ENCODE results near the gene SEPTIN5. TPM values are rescaled to one million over a fixed set of nuclear protein-coding genes. Genes with fewer than 3 reads are reported as not detected.

Gene SEPTIN5
- polyA plus RNA-seq, 4 donors, result 2.2 to 10.2 (median 6.1) TPM

GRCh38 chr22:19748991-19749664 lies 34.8 kb downstream of the SEPTIN5 start:
- H3K4me1 ChIP-seq (ENCODE audit: control insufficient read depth in 3 of 3, insufficient read depth in 2 of 3, low read depth in 1 of 3, low read length in 2 of 3), result no peaks in the 10 kb centered on the region
- no peaks in the 10 kb centered on the region for H3K9me3 ChIP-seq (ENCODE audit: control insufficient read depth in 2 of 2, insufficient read depth in 1 of 2, low read depth in 1 of 2, low read length in 1 of 2)
- DNase-seq (no peak), FAIRE-seq (no peak)
- H3K36me3 ChIP-seq (ENCODE audit: control insufficient read depth in 3 of 3, insufficient read depth in 2 of 3, low read depth in 1 of 3, low read length in 3 of 3), result no peaks in the 10 kb centered on the region
- WGBS, 3 donors, result 39 to 70% (median 52%) methylated on average over 15 of the region's 15 CpGs
- peaks cover under 1 to 61% (median 4%) of the 10 kb centered on the region in 3 donors for H3K27me3 ChIP-seq (ENCODE audit: control insufficient read depth in 3 of 3, insufficient read depth in 3 of 3, low read length in 3 of 3)
- H3K27ac ChIP-seq (ENCODE audit: low read depth in 1 of 3, low read length in 2 of 3), result no peak overlapping the region
- H3K4me3 ChIP-seq (ENCODE audit: low read depth in 1 of 3, low read length in 3 of 3), result no peak overlapping the region

GRCh38 chr22:19749876-19750275 lies 35.6 kb downstream of the SEPTIN5 start:
- Histone ChIP-seq H3K36me3 (ENCODE audit: control insufficient read depth in 3 of 3, insufficient read depth in 2 of 3, low read depth in 1 of 3, low read length in 3 of 3) (no peaks in the 10 kb centered on the region), H3K9me3 (ENCODE audit: control insufficient read depth in 2 of 2, insufficient read depth in 1 of 2, low read depth in 1 of 2, low read length in 1 of 2) (no peaks in the 10 kb centered on the region), H3K27me3 (ENCODE audit: control insufficient read depth in 3 of 3, insufficient read depth in 3 of 3, low read length in 3 of 3) (peaks cover 7 to 68% (median 7%) of the 10 kb centered on the region in 3 donors), H3K4me3 (ENCODE audit: low read depth in 1 of 3, low read length in 3 of 3) (no peak overlapping the region), H3K27ac (ENCODE audit: low read depth in 1 of 3, low read length in 2 of 3) (no peak overlapping the region), H3K4me1 (ENCODE audit: control insufficient read depth in 3 of 3, insufficient read depth in 2 of 3, low read depth in 1 of 3, low read length in 2 of 3) (no peaks in the 10 kb centered on the region)
- DNase-seq (no peak), FAIRE-seq (no peak)
- 57 to 81% (median 78%) methylated on average over 12 of the region's 12 CpGs for WGBS, 3 donors

GRCh38 chr22:19750507-19751490 lies 36.5 kb downstream of the SEPTIN5 start:
- no peaks in the 10 kb centered on the region for H3K36me3 ChIP-seq (ENCODE audit: control insufficient read depth in 3 of 3, insufficient read depth in 2 of 3, low read depth in 1 of 3, low read length in 3 of 3)
- WGBS, 3 donors, result 48 to 62% (median 53%) methylated on average over 17 to 27 of the region's 27 CpGs
- FAIRE-seq (no peak), DNase-seq (no peak)
- H3K27me3 ChIP-seq (ENCODE audit: control insufficient read depth in 3 of 3, insufficient read depth in 3 of 3, low read length in 3 of 3), result peaks cover 12 to 76% (median 16%) of the 10 kb centered on the region in 3 donors
- no peak overlapping the region for H3K27ac ChIP-seq (ENCODE audit: low read depth in 1 of 3, low read length in 2 of 3)
- H3K4me1 ChIP-seq (ENCODE audit: control insufficient read depth in 3 of 3, insufficient read depth in 2 of 3, low read depth in 1 of 3, low read length in 2 of 3), result no peaks in the 10 kb centered on the region
- H3K9me3 ChIP-seq (ENCODE audit: control insufficient read depth in 2 of 2, insufficient read depth in 1 of 2, low read depth in 1 of 2, low read length in 1 of 2), result no peaks in the 10 kb centered on the region
- H3K4me3 ChIP-seq (ENCODE audit: low read depth in 1 of 3, low read length in 3 of 3), result no peak overlapping the region

GRCh38 chr22:19751497-19752245 lies 37.4 kb downstream of the SEPTIN5 start:
- Histone ChIP-seq H3K27ac (ENCODE audit: low read depth in 1 of 3, low read length in 2 of 3) (no peak overlapping the region), H3K27me3 (ENCODE audit: control insufficient read depth in 3 of 3, insufficient read depth in 3 of 3, low read length in 3 of 3) (peaks cover 16 to 85% (median 20%) of the 10 kb centered on the region in 3 donors), H3K4me1 (ENCODE audit: control insufficient read depth in 3 of 3, insufficient read depth in 2 of 3, low read depth in 1 of 3, low read length in 2 of 3) (no peaks in the 10 kb centered on the region), H3K36me3 (ENCODE audit: control insufficient read depth in 3 of 3, insufficient read depth in 2 of 3, low read depth in 1 of 3, low read length in 3 of 3) (no peaks in the 10 kb centered on the region), H3K9me3 (ENCODE audit: control insufficient read depth in 2 of 2, insufficient read depth in 1 of 2, low read depth in 1 of 2, low read length in 1 of 2) (no peaks in the 10 kb centered on the region), H3K4me3 (ENCODE audit: low read depth in 1 of 3, low read length in 3 of 3) (no peak overlapping the region)
- WGBS, 3 donors, result 67 to 86% (median 85%) methylated on average over 14 of the region's 14 CpGs
- DNase-seq, result no peak
- no peak for FAIRE-seq

GRCh38 chr22:19753090-19753842 lies 39.0 kb downstream of the SEPTIN5 start:
- Histone ChIP-seq H3K4me3 (ENCODE audit: low read depth in 1 of 3, low read length in 3 of 3) (no peak overlapping the region), H3K9me3 (ENCODE audit: control insufficient read depth in 2 of 2, insufficient read depth in 1 of 2, low read depth in 1 of 2, low read length in 1 of 2) (no peaks in the 10 kb centered on the region), H3K27me3 (ENCODE audit: control insufficient read depth in 3 of 3, insufficient read depth in 3 of 3, low read length in 3 of 3) (peaks cover 23 to 93% (median 26%) of the 10 kb centered on the region in 3 donors), H3K36me3 (ENCODE audit: control insufficient read depth in 3 of 3, insufficient read depth in 2 of 3, low read depth in 1 of 3, low read length in 3 of 3) (no peaks in the 10 kb centered on the region), H3K27ac (ENCODE audit: low read depth in 1 of 3, low read length in 2 of 3) (no peak overlapping the region), H3K4me1 (ENCODE audit: control insufficient read depth in 3 of 3, insufficient read depth in 2 of 3, low read depth in 1 of 3, low read length in 2 of 3) (peaks cover 0 to 3% (median 0%) of the 10 kb centered on the region in 3 donors)
- FAIRE-seq (no peak), DNase-seq (no peak)
- 74 to 83% (median 77%) methylated on average over 10 of the region's 10 CpGs for WGBS, 3 donors

GRCh38 chr22:19753996-19754700 lies 39.8 kb downstream of the SEPTIN5 start:
- no peak overlapping the region for H3K27ac ChIP-seq (ENCODE audit: low read depth in 1 of 3, low read length in 2 of 3)
- WGBS, 3 donors, result 54 to 63% (median 62%) methylated on average over 14 of the region's 14 CpGs
- FAIRE-seq, result no peak
- H3K36me3 ChIP-seq (ENCODE audit: control insufficient read depth in 3 of 3, insufficient read depth in 2 of 3, low read depth in 1 of 3, low read length in 3 of 3), result no peaks in the 10 kb centered on the region
- H3K27me3 ChIP-seq (ENCODE audit: control insufficient read depth in 3 of 3, insufficient read depth in 3 of 3, low read length in 3 of 3), result peaks cover 29 to 94% (median 29%) of the 10 kb centered on the region in 3 donors
- H3K4me1 ChIP-seq (ENCODE audit: control insufficient read depth in 3 of 3, insufficient read depth in 2 of 3, low read depth in 1 of 3, low read length in 2 of 3), result peaks cover 0 to 3% (median 0%) of the 10 kb centered on the region in 3 donors
- DNase-seq, result no peak
- H3K4me3 ChIP-seq (ENCODE audit: low read depth in 1 of 3, low read length in 3 of 3), result no peak overlapping the region
- H3K9me3 ChIP-seq (ENCODE audit: control insufficient read depth in 2 of 2, insufficient read depth in 1 of 2, low read depth in 1 of 2, low read length in 1 of 2), result no peaks in the 10 kb centered on the region

GRCh38 chr22:19754701-19755144 lies 40.4 kb downstream of the SEPTIN5 start:
- FAIRE-seq (no peak), DNase-seq (no peak)
- no peaks in the 10 kb centered on the region for H3K36me3 ChIP-seq (ENCODE audit: control insufficient read depth in 3 of 3, insufficient read depth in 2 of 3, low read depth in 1 of 3, low read length in 3 of 3)
- no peak overlapping the region for H3K4me3 ChIP-seq (ENCODE audit: low read depth in 1 of 3, low read length in 3 of 3)
- H3K27me3 ChIP-seq (ENCODE audit: control insufficient read depth in 3 of 3, insufficient read depth in 3 of 3, low read length in 3 of 3), result peaks cover 33 to 95% (median 35%) of the 10 kb centered on the region in 3 donors
- H3K4me1 ChIP-seq (ENCODE audit: control insufficient read depth in 3 of 3, insufficient read depth in 2 of 3, low read depth in 1 of 3, low read length in 2 of 3), result peaks cover 0 to 3% (median 0%) of the 10 kb centered on the region in 3 donors
- no peak overlapping the region for H3K27ac ChIP-seq (ENCODE audit: low read depth in 1 of 3, low read length in 2 of 3)
- 29 to 39% (median 34%) methylated on average over 14 of the region's 14 CpGs for whole genome bisulfite sequencing, 3 donors
- H3K9me3 ChIP-seq (ENCODE audit: control insufficient read depth in 2 of 2, insufficient read depth in 1 of 2, low read depth in 1 of 2, low read length in 1 of 2), result no peaks in the 10 kb centered on the region

Measured in small intestine (tissue), 7 donors.